Adipocyte (in vitro differentiated cells): ENCODE data around the gene GYS2.

Experiments used
- DNase-seq: peaks from one replicate; pipeline ENCODE4 v3.0.0-alpha.2; 2015; ENCODE audit warnings: low read depth
- H3K27me3 ChIP-seq: replicated peaks from 2 replicates; pipeline ENCODE4 v1.7.0; 2013; ENCODE audit warnings: mild to moderate bottlenecking, low read length, moderate library complexity; ENCODE audit not compliant: control insufficient read depth, insufficient read depth
- H3K36me3 ChIP-seq: 2 replicates; pipeline ENCODE4 v1.7.0; 2013; ENCODE audit warnings: low read length, mild to moderate bottlenecking, moderate library complexity; ENCODE audit not compliant: control insufficient read depth, insufficient read depth, severe bottlenecking
- H3K4me1 ChIP-seq: 2 replicates; pipeline ENCODE4 v1.7.0; 2013; ENCODE audit warnings: mild to moderate bottlenecking, low read length, moderate library complexity; ENCODE audit not compliant: control insufficient read depth, insufficient read depth
- H3K4me3 ChIP-seq: 2 replicates; pipeline ENCODE4 v1.7.0; 2013; ENCODE audit warnings: mild to moderate bottlenecking, low read length, moderate library complexity
- H3K9ac ChIP-seq: 2 replicates; pipeline ENCODE4 v1.7.0; 2013; ENCODE audit warnings: mild to moderate bottlenecking, low read length, moderate library complexity
- H3K9me3 ChIP-seq: 2 replicates; pipeline ENCODE4 v1.7.0; 2013; ENCODE audit warnings: mild to moderate bottlenecking, low read length, moderate library complexity; ENCODE audit not compliant: control insufficient read depth

GYS2 gene

GRCh38 chr12:21527451-21528180, 77.0 kb downstream of the GYS2 start:
- H3K4me1 ChIP-seq: peaks cover 15% of the 10 kb centered on the region
- H3K36me3 ChIP-seq: no peaks in the 10 kb centered on the region
- peak overlapping the region; percentile 70 for H3K9ac ChIP-seq
- DNase-seq: peak; percentile 84
- peak overlapping the region; percentile 86 for H3K4me3 ChIP-seq
- H3K9me3 ChIP-seq: no peaks in the 10 kb centered on the region
- H3K27me3 ChIP-seq: no peaks in the 10 kb centered on the region

GRCh38 chr12:21526721-21527345, 77.8 kb downstream of the GYS2 start:
- Histone ChIP-seq H3K4me1 (peaks cover 15% of the 10 kb centered on the region), H3K27me3 (no peaks in the 10 kb centered on the region), H3K9ac (no peak overlapping the region), H3K9me3 (no peaks in the 10 kb centered on the region), H3K4me3 (peak overlapping the region; percentile 86), H3K36me3 (no peaks in the 10 kb centered on the region)
- no peak for DNase-seq

GRCh38 chr12:21526053-21526452, 78.6 kb downstream of the GYS2 start, which contains the start of gene SPX:
SPX (plus strand) TSS chr12:21526296; CDS start chr12:21526473, 177 bp downstream.
- DNase-seq: no peak
- no peaks in the 10 kb centered on the region for H3K9me3 ChIP-seq
- peak within 1 kb of the TSS; percentile 86 for H3K4me3 ChIP-seq
- peaks cover 15% of the 10 kb centered on the region for H3K4me1 ChIP-seq
- no peaks in the 10 kb centered on the region for H3K36me3 ChIP-seq
- H3K9ac ChIP-seq: no peak within 1 kb of the TSS
- H3K27me3 ChIP-seq: no peaks in the 10 kb centered on the region

DNA sequence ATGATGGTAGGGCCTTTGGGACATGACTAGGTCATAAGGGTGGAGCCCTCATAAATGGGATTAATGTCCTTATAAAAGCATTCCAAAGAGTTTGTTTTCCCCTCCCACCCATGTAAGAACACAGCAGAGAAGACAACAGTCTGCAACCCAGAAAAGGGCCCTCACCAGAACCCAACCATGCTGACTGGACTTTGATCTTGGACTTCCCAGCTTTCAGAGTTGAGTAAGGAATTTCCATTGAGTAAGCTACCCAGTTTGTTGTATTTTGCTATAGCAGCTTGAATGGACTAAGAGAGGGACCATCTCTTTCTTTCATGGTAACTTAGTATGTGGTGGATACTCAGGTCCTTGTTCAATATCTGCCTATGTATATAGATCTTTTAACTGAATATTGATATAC, 81.5 kb downstream of the GYS2 start:
- no peak for DNase-seq
- H3K27me3 ChIP-seq: no peaks in the 10 kb centered on the region
- no peaks in the 10 kb centered on the region for H3K9me3 ChIP-seq
- no peak overlapping the region for H3K4me3 ChIP-seq
- H3K36me3 ChIP-seq: peaks cover 3% of the 10 kb centered on the region
- H3K9ac ChIP-seq: no peak overlapping the region
- H3K4me1 ChIP-seq: peaks cover 7% of the 10 kb centered on the region

DNA sequence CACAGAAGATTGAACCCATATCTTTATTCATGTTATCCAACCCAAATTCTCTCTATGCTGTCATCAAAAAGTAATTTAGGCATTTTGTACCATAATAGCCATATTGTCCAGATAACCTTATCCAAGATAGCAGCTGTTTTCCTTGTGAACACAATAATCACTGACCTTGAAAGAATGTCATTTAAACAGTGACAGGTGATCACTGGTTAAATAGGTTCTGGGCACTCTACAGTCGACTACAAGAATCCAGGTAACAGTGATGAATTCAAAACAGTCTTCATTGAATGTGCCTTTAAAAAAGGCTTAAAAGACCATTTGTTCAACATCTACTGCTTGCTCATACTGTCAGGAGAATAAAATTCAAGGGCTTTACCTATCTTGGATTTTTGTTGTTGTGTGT, 83.1 kb downstream of the GYS2 start:
- no peaks in the 10 kb centered on the region for H3K4me1 ChIP-seq
- no peaks in the 10 kb centered on the region for H3K9me3 ChIP-seq
- H3K27me3 ChIP-seq: no peaks in the 10 kb centered on the region
- no peak overlapping the region for H3K9ac ChIP-seq
- no peak overlapping the region for H3K4me3 ChIP-seq
- H3K36me3 ChIP-seq: peaks cover 18% of the 10 kb centered on the region
- no peak for DNase-seq

- no peak for DNase-seq
- Histone ChIP-seq H3K9ac (no peak overlapping the region), H3K27me3 (no peaks in the 10 kb centered on the region), H3K36me3 (peaks cover 48% of the 10 kb centered on the region), H3K9me3 (no peaks in the 10 kb centered on the region), H3K4me1 (no peaks in the 10 kb centered on the region), H3K4me3 (no peak overlapping the region)
Observed at GRCh38 chr12:21518451-21518850, 86.2 kb downstream of the GYS2 start.

DNA sequence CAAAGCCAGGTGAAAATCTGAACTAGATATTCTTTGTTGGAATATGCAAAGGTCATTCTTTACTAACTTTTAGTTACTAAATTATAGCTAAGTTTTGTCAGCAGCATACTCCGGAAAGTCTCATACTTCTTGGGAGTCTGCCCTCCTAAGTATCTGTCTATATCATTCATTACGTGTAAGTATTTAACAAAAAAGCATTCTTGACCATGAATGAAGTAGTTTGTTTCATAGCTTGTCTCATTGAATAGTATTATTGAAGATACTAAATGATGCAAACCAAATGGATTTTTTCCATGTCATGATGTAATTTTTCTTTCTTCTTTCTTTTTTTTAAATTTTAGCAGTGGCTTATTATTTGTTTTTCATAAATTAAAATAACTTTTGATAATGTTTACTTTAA, 88.4 kb downstream of the GYS2 start:
- H3K27me3 ChIP-seq: no peaks in the 10 kb centered on the region
- H3K9me3 ChIP-seq: no peaks in the 10 kb centered on the region
- no peaks in the 10 kb centered on the region for H3K4me1 ChIP-seq
- DNase-seq: no peak
- no peak overlapping the region for H3K4me3 ChIP-seq
- H3K36me3 ChIP-seq: peaks cover 67% of the 10 kb centered on the region
- H3K9ac ChIP-seq: no peak overlapping the region

DNA sequence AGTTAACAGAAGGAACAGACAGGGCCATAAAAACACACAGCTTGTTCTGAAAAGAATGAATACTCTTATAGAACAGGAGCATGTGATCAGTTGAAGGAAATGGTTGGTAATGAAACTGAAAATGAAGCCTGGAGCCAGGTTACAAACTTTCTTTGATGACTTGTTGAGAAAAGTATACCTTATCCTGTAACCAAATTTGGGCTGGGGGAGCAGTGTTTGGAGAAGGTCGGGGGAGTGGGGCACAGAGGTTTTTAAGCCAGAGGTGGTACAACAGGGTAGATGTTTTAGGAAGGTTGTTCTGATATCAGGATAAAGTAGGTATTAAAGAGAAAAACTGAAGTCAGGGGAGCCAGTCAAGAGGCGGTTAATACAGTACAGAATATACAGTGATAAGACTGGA, 94.9 kb downstream of the GYS2 start:
- no peaks in the 10 kb centered on the region for H3K27me3 ChIP-seq
- no peaks in the 10 kb centered on the region for H3K9me3 ChIP-seq
- peaks cover 15% of the 10 kb centered on the region for H3K4me1 ChIP-seq
- no peak overlapping the region for H3K9ac ChIP-seq
- no peak overlapping the region for H3K4me3 ChIP-seq
- no peak for DNase-seq
- peaks cover 67% of the 10 kb centered on the region for H3K36me3 ChIP-seq

- no peak for DNase-seq
- Histone ChIP-seq H3K36me3 (peaks cover 47% of the 10 kb centered on the region), H3K9ac (no peak overlapping the region)
Observed at GRCh38 chr12:21507849-21508248, 96.8 kb downstream of the GYS2 start.

DNA sequence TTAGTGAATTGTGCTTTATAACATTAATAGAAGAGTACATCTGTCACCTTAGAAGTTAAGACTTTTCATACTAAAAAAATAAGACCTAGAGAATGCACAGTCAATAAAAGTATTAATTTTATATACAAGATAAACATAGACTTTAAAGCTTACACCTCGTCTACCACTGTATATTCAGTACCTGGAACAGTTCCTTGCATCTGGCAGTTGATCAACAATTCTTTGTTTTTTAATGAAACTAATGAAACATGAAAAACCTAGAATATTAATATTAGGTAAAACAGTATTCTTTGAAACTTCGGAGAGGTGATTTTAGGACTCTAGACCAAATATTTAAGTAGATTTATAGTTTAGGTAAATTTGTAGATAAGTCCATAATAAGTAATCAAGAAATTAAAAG, 98.8 kb downstream of the GYS2 start:
- no peaks in the 10 kb centered on the region for H3K27me3 ChIP-seq
- no peaks in the 10 kb centered on the region for H3K9me3 ChIP-seq
- H3K9ac ChIP-seq: peak overlapping the region; percentile 16
- H3K4me1 ChIP-seq: peaks cover 39% of the 10 kb centered on the region
- H3K4me3 ChIP-seq: peak overlapping the region; percentile 61
- DNase-seq: no peak
- peaks cover 33% of the 10 kb centered on the region for H3K36me3 ChIP-seq

More at GRCh38 chr12:21507849-21508248, 96.8 kb downstream of the GYS2 start:
- Histone ChIP-seq H3K27me3 (no peaks in the 10 kb centered on the region), H3K4me1 (peaks cover 34% of the 10 kb centered on the region), H3K9me3 (no peaks in the 10 kb centered on the region), H3K4me3 (no peak overlapping the region)

- peaks cover 55% of the 10 kb centered on the region for H3K4me1 ChIP-seq
- H3K9me3 ChIP-seq: no peaks in the 10 kb centered on the region
- peaks cover 18% of the 10 kb centered on the region for H3K36me3 ChIP-seq
- no peaks in the 10 kb centered on the region for H3K27me3 ChIP-seq
- peak overlapping the region; percentile 95 for H3K9ac ChIP-seq
- H3K4me3 ChIP-seq: peak overlapping the region; percentile 95
- no peak for DNase-seq
Observed at GRCh38 chr12:21502872-21503271, 101.8 kb downstream of the GYS2 start.
